Loucy (cell line): ENCODE measurements around the gene CASQ1.

ENCODE experiments used
- H2AFZ ChIP-seq: fragments of 200-600 bp; sonication (generic); 2 replicates; pipeline ENCODE4 v1.6.0; 2016; ENCODE audit warnings: antibody characterized with exemption, mild to moderate bottlenecking, low read length, moderate library complexity
- H3F3A ChIP-seq: fragments of 200-600 bp; 2 replicates; pipeline ENCODE4 v1.6.0; 2016; ENCODE audit warnings: antibody characterized with exemption, low read depth, mild to moderate bottlenecking
- H3K27me3 ChIP-seq: fragments of 200-600 bp; sonication (generic); 2 replicates; pipeline ENCODE4 v1.6.1; 2014; ENCODE audit warnings: low read length, mild to moderate bottlenecking; ENCODE audit not compliant: insufficient read depth, poor library complexity, severe bottlenecking
- H3K36me3 ChIP-seq: fragments of 200-600 bp; sonication (generic); 2 replicates; pipeline ENCODE4 v1.6.1; 2016; ENCODE audit warnings: low read length; ENCODE audit not compliant: insufficient read depth
- H3K4me1 ChIP-seq: fragments of 200-600 bp; sonication (generic); 2 replicates; pipeline ENCODE4 v1.5.1; 2014; ENCODE audit warnings: low read length, mild to moderate bottlenecking; ENCODE audit not compliant: insufficient read depth, poor library complexity, severe bottlenecking
- H3K4me2 ChIP-seq: fragments of 200-600 bp; sonication (generic); 2 replicates; pipeline ENCODE4 v1.6.0; 2014; ENCODE audit warnings: antibody characterized with exemption, low read length, low read depth, mild to moderate bottlenecking; ENCODE audit not compliant: poor library complexity, severe bottlenecking
- H3K4me3 ChIP-seq: fragments of 200-600 bp; sonication (generic); 2 replicates; pipeline ENCODE4 v1.5.1; 2014; ENCODE audit warnings: low read length, mild to moderate bottlenecking, mixed read lengths; ENCODE audit not compliant: poor library complexity, severe bottlenecking
- H3K79me2 ChIP-seq: fragments of 200-600 bp; sonication (generic); 2 replicates; pipeline ENCODE4 v1.6.1; 2014; ENCODE audit warnings: low read length; ENCODE audit not compliant: insufficient read depth
- H3K9ac ChIP-seq: fragments of 200-600 bp; sonication (generic); 2 replicates; pipeline ENCODE4 v1.6.0; 2014; ENCODE audit warnings: mild to moderate bottlenecking, low read depth, low read length, moderate library complexity; ENCODE audit not compliant: poor library complexity, severe bottlenecking
- H3K9me2 ChIP-seq: fragments of 200-600 bp; sonication (generic); replicated peaks from 2 replicates; pipeline ENCODE4 v1.6.1; 2016; ENCODE audit warnings: low read depth, low read length, mixed read lengths
- H3K9me3 ChIP-seq: fragments of 200-600 bp; sonication (generic); 2 replicates; pipeline ENCODE4 v1.6.1; 2014; ENCODE audit warnings: mild to moderate bottlenecking, antibody characterized with exemption, low read length, low read depth; ENCODE audit not compliant: insufficient read depth
- H4K20me1 ChIP-seq: fragments of 200-600 bp; sonication (generic); 2 replicates; pipeline ENCODE4 v1.6.0; 2014; ENCODE audit warnings: antibody characterized with exemption, low read length, mild to moderate bottlenecking; ENCODE audit not compliant: insufficient read depth, poor library complexity, severe bottlenecking
- EZH2phosphoT487 ChIP-seq: fragments of 200-600 bp; IDR thresholded peaks from 2 replicates; pipeline ENCODE4 v1.6.1; 2018; ENCODE audit warnings: antibody characterized with exemption, mild to moderate bottlenecking, moderate library complexity, borderline replicate concordance
- TF ChIP-seq, protein P1 (sequence below): fragments of 200-600 bp; sonication (generic); conservative IDR thresholded peaks from 2 replicates; pipeline ENCODE4 v1.5.1; 2014; ENCODE audit warnings: mild to moderate bottlenecking, antibody characterized with exemption, low read length

Gene CASQ1

DNA sequence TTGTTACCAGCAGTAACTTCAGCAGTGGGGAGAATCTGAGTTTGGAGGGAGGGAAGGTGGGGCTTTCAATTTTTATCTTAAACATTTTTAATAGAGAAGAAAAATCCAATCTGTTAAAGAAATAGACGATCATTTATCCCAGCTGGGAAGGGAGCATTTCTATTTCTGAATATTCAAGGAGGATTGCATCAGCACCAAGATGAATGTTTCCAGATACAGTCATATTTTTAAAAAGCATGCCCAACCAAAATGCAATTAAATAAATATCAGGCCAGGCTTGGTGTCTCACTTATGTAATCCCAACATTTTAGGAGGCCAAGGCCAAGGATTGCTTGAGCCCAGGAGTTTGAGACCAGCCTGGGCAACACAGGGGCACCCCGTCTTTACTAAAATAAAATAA, 40.7 kb upstream of the CASQ1 start:
- H3K27me3 ChIP-seq = no peaks in the 10 kb centered on the region
- TF ChIP-seq, protein P1, sequence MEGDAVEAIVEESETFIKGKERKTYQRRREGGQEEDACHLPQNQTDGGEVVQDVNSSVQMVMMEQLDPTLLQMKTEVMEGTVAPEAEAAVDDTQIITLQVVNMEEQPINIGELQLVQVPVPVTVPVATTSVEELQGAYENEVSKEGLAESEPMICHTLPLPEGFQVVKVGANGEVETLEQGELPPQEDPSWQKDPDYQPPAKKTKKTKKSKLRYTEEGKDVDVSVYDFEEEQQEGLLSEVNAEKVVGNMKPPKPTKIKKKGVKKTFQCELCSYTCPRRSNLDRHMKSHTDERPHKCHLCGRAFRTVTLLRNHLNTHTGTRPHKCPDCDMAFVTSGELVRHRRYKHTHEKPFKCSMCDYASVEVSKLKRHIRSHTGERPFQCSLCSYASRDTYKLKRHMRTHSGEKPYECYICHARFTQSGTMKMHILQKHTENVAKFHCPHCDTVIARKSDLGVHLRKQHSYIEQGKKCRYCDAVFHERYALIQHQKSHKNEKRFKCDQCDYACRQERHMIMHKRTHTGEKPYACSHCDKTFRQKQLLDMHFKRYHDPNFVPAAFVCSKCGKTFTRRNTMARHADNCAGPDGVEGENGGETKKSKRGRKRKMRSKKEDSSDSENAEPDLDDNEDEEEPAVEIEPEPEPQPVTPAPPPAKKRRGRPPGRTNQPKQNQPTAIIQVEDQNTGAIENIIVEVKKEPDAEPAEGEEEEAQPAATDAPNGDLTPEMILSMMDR = no peak
- no peak for TF ChIP-seq EZH2phosphoT487
- no peaks in the 10 kb centered on the region for H3K79me2 ChIP-seq
- no peaks in the 10 kb centered on the region for H3K9me2 ChIP-seq
- no peaks in the 10 kb centered on the region for H4K20me1 ChIP-seq
- no peaks in the 10 kb centered on the region for H3K4me1 ChIP-seq
- H3K36me3 ChIP-seq = no peaks in the 10 kb centered on the region
- no peak overlapping the region for H3K4me3 ChIP-seq
- no peak overlapping the region for H3K4me2 ChIP-seq
- H3K9ac ChIP-seq = no peak overlapping the region
- no peaks in the 10 kb centered on the region for H3K9me3 ChIP-seq
- H2AFZ ChIP-seq = no peak overlapping the region
- no peaks in the 10 kb centered on the region for H3F3A ChIP-seq

GRCh38 chr1:160151303-160151702, 39.1 kb upstream of the CASQ1 start, which contains the start of gene ATP1A4:
ATP1A4 (plus strand) TSS chr1:160151603; CDS start chr1:160152041, 438 bp downstream.
- TF ChIP-seq, protein P1 = no peak
- no peak for TF ChIP-seq EZH2phosphoT487
- no peaks in the 10 kb centered on the region for H3K27me3 ChIP-seq

DNA sequence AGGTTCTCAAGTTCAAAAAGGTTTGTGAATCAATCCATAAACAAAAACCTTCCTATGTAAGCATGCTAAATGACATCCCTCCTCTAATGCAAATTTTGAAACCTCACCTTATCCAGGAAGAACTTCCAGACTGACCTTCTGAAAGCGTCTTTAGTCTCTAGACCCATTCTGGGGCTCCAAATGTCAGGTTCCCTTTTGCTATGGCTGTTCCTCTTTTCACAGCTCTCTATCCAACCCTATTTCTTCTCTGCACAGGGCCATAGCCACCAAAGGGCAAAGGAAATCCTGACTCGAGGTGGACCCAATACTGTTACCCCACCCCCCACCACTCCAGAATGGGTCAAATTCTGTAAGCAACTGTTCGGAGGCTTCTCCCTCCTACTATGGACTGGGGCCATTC, 35.6 kb upstream of the CASQ1 start:
- Histone ChIP-seq H3K4me3 (no peak overlapping the region), H3F3A (no peaks in the 10 kb centered on the region), H3K27me3 (no peaks in the 10 kb centered on the region), H3K9me3 (no peaks in the 10 kb centered on the region), H3K9me2 (no peaks in the 10 kb centered on the region), H3K36me3 (no peaks in the 10 kb centered on the region), H3K4me2 (no peak overlapping the region), H3K9ac (no peak overlapping the region), H3K79me2 (no peaks in the 10 kb centered on the region), H4K20me1 (no peaks in the 10 kb centered on the region), H3K4me1 (no peaks in the 10 kb centered on the region), H2AFZ (no peak overlapping the region)
- TF ChIP-seq, protein P1 = no peak
- no peak for TF ChIP-seq EZH2phosphoT487

More at GRCh38 chr1:160151303-160151702, 39.1 kb upstream of the CASQ1 start, which contains the start of gene ATP1A4:
- no peaks in the 10 kb centered on the region for H3K9me2 ChIP-seq
- no peak within 1 kb of the TSS for H3K4me3 ChIP-seq
- H4K20me1 ChIP-seq = no peaks in the 10 kb centered on the region
- H3K9me3 ChIP-seq = no peaks in the 10 kb centered on the region
- H2AFZ ChIP-seq = no peak within 1 kb of the TSS
- no peak within 1 kb of the TSS for H3K4me2 ChIP-seq
- no peak within 1 kb of the TSS for H3K9ac ChIP-seq
- no peaks in the 10 kb centered on the region for H3F3A ChIP-seq
- no peaks in the 10 kb centered on the region for H3K4me1 ChIP-seq
- no peaks in the 10 kb centered on the region for H3K79me2 ChIP-seq
- H3K36me3 ChIP-seq = no peaks in the 10 kb centered on the region
